GM19193 (cell line): ENCODE results near the gene ZNF441.
A peak's percentile ranks its signal among the peaks of the same experiment; 100 is the strongest.

Experiments
- POLR2A ChIP-seq: IDR thresholded peaks from 4 replicates; pipeline ENCODE4 v1.6.1; 2011; ENCODE audit not compliant: insufficient read depth, insufficient read length; ENCODE audit errors: extremely low read depth

The ZNF441 gene

GRCh38 chr19:11766597-11767591 is at the start of gene ZNF441:
Gene ZNF441 (plus strand): TSS chr19:11767000. CDS start chr19:11767194, 194 bp downstream.
- TF ChIP-seq POLR2A, result peak; percentile 81

- no peak for TF ChIP-seq POLR2A
These were observed 45.1 kb upstream of the ZNF441 start for GRCh38 chr19:11721681-11722080.

GRCh38 chr19:11722414-11722813 is 44.4 kb upstream of the ZNF441 start:
- TF ChIP-seq POLR2A, result no peak

- TF ChIP-seq POLR2A, result no peak
These were observed 37.2 kb upstream of the ZNF441 start for GRCh38 chr19:11729586-11729985.

GRCh38 chr19:11735375-11735774 is 31.4 kb upstream of the ZNF441 start:
- TF ChIP-seq POLR2A, result no peak

- TF ChIP-seq POLR2A, result no peak
These were observed 30.1 kb upstream of the ZNF441 start for GRCh38 chr19:11736696-11737095.

- peak; percentile 48 for TF ChIP-seq POLR2A
These were observed 28.6 kb upstream of the ZNF441 start for GRCh38 chr19:11737964-11738745.

GRCh38 chr19:11738746-11739620 is 27.8 kb upstream of the ZNF441 start, which contains the start of gene ZNF823:
Gene ZNF823 (minus strand): TSS chr19:11738946. CDS start chr19:11738819, 127 bp downstream.
- TF ChIP-seq POLR2A, result peak; percentile 60

- no peak for TF ChIP-seq POLR2A
These were observed 20.9 kb upstream of the ZNF441 start for GRCh38 chr19:11745869-11746268.

GRCh38 chr19:11747277-11747676 is 19.5 kb upstream of the ZNF441 start:
- TF ChIP-seq POLR2A, result no peak

- no peak for TF ChIP-seq POLR2A
These were observed 17.0 kb upstream of the ZNF441 start for GRCh38 chr19:11749751-11750150.

GRCh38 chr19:11752244-11752736 is 14.5 kb upstream of the ZNF441 start:
- TF ChIP-seq POLR2A, result no peak

- no peak for TF ChIP-seq POLR2A
These were observed 12.1 kb upstream of the ZNF441 start for GRCh38 chr19:11754663-11755062.

- no peak for TF ChIP-seq POLR2A
These were observed 9.8 kb upstream of the ZNF441 start for GRCh38 chr19:11756965-11757364.

GRCh38 chr19:11759805-11760204 is 7.0 kb upstream of the ZNF441 start:
- no peak for TF ChIP-seq POLR2A

GRCh38 chr19:11763117-11763516 is 3.7 kb upstream of the ZNF441 start:
- no peak for TF ChIP-seq POLR2A
